OCI-LY3 (cell line): ENCODE results near the gene PFAS.

Experiments used
- H2AFZ ChIP-seq: fragments of 200-600, 300-600 bp; shearing (Covaris generic); 2 replicates; pipeline ENCODE4 v1.6.0; 2014; ENCODE audit warnings: antibody characterized with exemption, low read depth, low read length
- H3K27ac ChIP-seq: fragments of 200-600, 300-600 bp; sonication (generic); 2 replicates; pipeline ENCODE4 v1.5.1; 2014; ENCODE audit warnings: mild to moderate bottlenecking, low read length, moderate library complexity, mixed read lengths
- H3K27me3 ChIP-seq: fragments of 200-600, 300-600 bp; sonication (generic); 2 replicates; pipeline ENCODE4 v1.6.1; 2014; ENCODE audit warnings: low read depth, low read length, mixed read lengths
- H3K36me3 ChIP-seq: fragments of 200-600, 300-600 bp; sonication (generic); replicated peaks from 2 replicates; pipeline ENCODE3; 2014; ENCODE audit warnings: low read depth, low read length, mixed read lengths
- H3K4me1 ChIP-seq: fragments of 300-600, 200-600 bp; sonication (generic); 2 replicates; pipeline ENCODE4 v1.6.1; 2014; ENCODE audit warnings: low read length, mixed read lengths
- H3K4me2 ChIP-seq: fragments of 200-600, 300-600 bp; sonication (generic); 2 replicates; pipeline ENCODE4 v1.6.1; 2014; ENCODE audit warnings: low read length, mixed read lengths
- H3K4me3 ChIP-seq: fragments of 300-600, 200-600 bp; sonication (generic); 2 replicates; pipeline ENCODE4 v1.5.1; 2014; ENCODE audit warnings: antibody characterized with exemption, mild to moderate bottlenecking, low read length, moderate library complexity
- H3K79me2 ChIP-seq: fragments of 300-600, 200-600 bp; shearing (Covaris generic); 2 replicates; pipeline ENCODE4 v1.6.1; 2014; ENCODE audit warnings: mild to moderate bottlenecking, low read length, mixed read lengths
- H3K9ac ChIP-seq: fragments of 300-600, 200-600 bp; shearing (Covaris generic); 2 replicates; pipeline ENCODE4 v1.6.0; 2014; ENCODE audit warnings: mild to moderate bottlenecking, low read length, moderate library complexity
- H3K9me3 ChIP-seq: fragments of 200-600, 300-600 bp; shearing (Covaris generic); 2 replicates; pipeline ENCODE4 v1.6.1; 2014; ENCODE audit warnings: low read length, mixed read lengths; ENCODE audit not compliant: insufficient read depth
- H4K20me1 ChIP-seq: fragments of 200-600, 300-600 bp; sonication (generic); 2 replicates; pipeline ENCODE4 v1.6.1; 2016; ENCODE audit warnings: low read length, mixed read lengths; ENCODE audit not compliant: insufficient read depth
- CTCF ChIP-seq: fragments of 200-600, 300-600 bp; sonication (generic); IDR thresholded peaks from 2 replicates; pipeline ENCODE4 v1.5.1; 2014; ENCODE audit warnings: antibody characterized with exemption, low read length, low read depth
- EZH2phosphoT487 ChIP-seq: fragments of 200-600 bp; shearing (Covaris generic); IDR thresholded peaks from 2 replicates; pipeline ENCODE4 v1.6.1; 2018; ENCODE audit warnings: antibody characterized with exemption, mixed run types, low read depth

PFAS gene

GRCh38 chr17:8266648-8267479, 17.8 kb downstream of the PFAS start:
- Histone ChIP-seq H3K79me2 (no peaks in the 10 kb centered on the region), H3K9me3 (no peaks in the 10 kb centered on the region), H2AFZ (no peak overlapping the region), H3K36me3 (peaks cover 21% of the 10 kb centered on the region), H3K4me1 (no peaks in the 10 kb centered on the region), H3K4me2 (no peak overlapping the region), H3K9ac (no peak overlapping the region), H4K20me1 (no peaks in the 10 kb centered on the region), H3K27ac (no peak overlapping the region), H3K4me3 (no peak overlapping the region), H3K27me3 (no peaks in the 10 kb centered on the region)
- TF ChIP-seq CTCF (no peak), EZH2phosphoT487 (no peak)

GRCh38 chr17:8267480-8268147, 18.5 kb downstream of the PFAS start:
- H3K4me2 ChIP-seq = no peak overlapping the region
- H4K20me1 ChIP-seq = no peaks in the 10 kb centered on the region
- H3K27ac ChIP-seq = no peak overlapping the region
- TF ChIP-seq CTCF = no peak
- TF ChIP-seq EZH2phosphoT487 = no peak
- H2AFZ ChIP-seq = no peak overlapping the region
- H3K79me2 ChIP-seq = no peaks in the 10 kb centered on the region
- no peaks in the 10 kb centered on the region for H3K4me1 ChIP-seq
- H3K27me3 ChIP-seq = no peaks in the 10 kb centered on the region
- peaks cover 18% of the 10 kb centered on the region for H3K36me3 ChIP-seq
- no peaks in the 10 kb centered on the region for H3K9me3 ChIP-seq
- no peak overlapping the region for H3K9ac ChIP-seq
- H3K4me3 ChIP-seq = no peak overlapping the region

- Histone ChIP-seq H3K9ac (no peak overlapping the region), H3K36me3 (peaks cover 13% of the 10 kb centered on the region), H3K9me3 (no peaks in the 10 kb centered on the region), H3K27me3 (no peaks in the 10 kb centered on the region), H3K4me3 (no peak overlapping the region), H4K20me1 (no peaks in the 10 kb centered on the region), H3K4me2 (no peak overlapping the region), H3K79me2 (no peaks in the 10 kb centered on the region), H3K4me1 (no peaks in the 10 kb centered on the region), H2AFZ (no peak overlapping the region), H3K27ac (no peak overlapping the region)
- no peak for TF ChIP-seq EZH2phosphoT487
- TF ChIP-seq CTCF = no peak
Observed at GRCh38 chr17:8268550-8269298, 19.6 kb downstream of the PFAS start.

GRCh38 chr17:8272421-8272820, 23.3 kb downstream of the PFAS start:
- Histone ChIP-seq H3K4me2 (no peak overlapping the region), H3K79me2 (no peaks in the 10 kb centered on the region), H3K36me3 (peaks cover 10% of the 10 kb centered on the region), H4K20me1 (no peaks in the 10 kb centered on the region), H3K4me3 (no peak overlapping the region), H3K27ac (no peak overlapping the region), H3K4me1 (no peaks in the 10 kb centered on the region), H3K9ac (no peak overlapping the region), H3K9me3 (no peaks in the 10 kb centered on the region), H2AFZ (no peak overlapping the region), H3K27me3 (no peaks in the 10 kb centered on the region)
- no peak for TF ChIP-seq CTCF
- TF ChIP-seq EZH2phosphoT487 = no peak
